CD4-positive, alpha-beta T cell (primary cell): ENCODE measurements around the gene PDE8A. TPM values are rescaled to one million over a fixed set of nuclear protein-coding genes. Genes with fewer than 3 reads are reported as not detected.

Experiments
- ATAC-seq: fragments of 200-7000 bp; cut with Tn5 transposase; one replicate; pipeline ENCODE4 v1.10.0; 2022; ENCODE audit warnings: mild to moderate bottlenecking; ENCODE audit not compliant: poor library complexity
- CTCF ChIA-PET: fragments of 350-600 bp; sonication (Branson Sonifier 250); formaldehyde crosslinking; loops from one replicate; lab custom pipeline; 2021; ENCODE audit warnings: antibody characterized with exemption, inconsistent platforms; lab: Charles Lee
- POLR2A ChIA-PET: fragments of 350-600 bp; sonication (Branson Sonifier 250); formaldehyde crosslinking; loops from one replicate; lab custom pipeline; 2021; ENCODE audit warnings: antibody characterized with exemption, inconsistent platforms; lab: Charles Lee
- DNase-seq, 14 experiments: peaks; one replicate each; pipeline ENCODE4 v3.0.0-alpha.2; 2013 to 2020; ENCODE audit warnings: mixed read lengths in 2 of 14
- H3K27ac ChIP-seq, 2 donors: one replicate each; pipeline versions ENCODE4 v1.5.1 to v1.7.0; 2013; ENCODE audit warnings: low read length in 2 of 2, low read depth in 1 of 2, mild to moderate bottlenecking in 1 of 2
- H3K27me3 ChIP-seq, 2 experiments: 1 replicate in 1 of 2; 2 replicates in 1 of 2; pipeline versions ENCODE4 v1.6.1 to v1.7.0; 2013; ENCODE audit warnings: low read length in 2 of 2, control low read depth in 1 of 2, mild to moderate bottlenecking in 1 of 2, moderate library complexity in 1 of 2; ENCODE audit not compliant: insufficient read depth in 2 of 2, control insufficient read depth in 1 of 2
- H3K36me3 ChIP-seq: one replicate; pipeline ENCODE4 v1.6.1; 2013; ENCODE audit warnings: low read length, control low read depth; ENCODE audit not compliant: insufficient read depth
- H3K4me1 ChIP-seq: one replicate; pipeline ENCODE4 v1.6.1; 2013; ENCODE audit warnings: low read length, control low read depth; ENCODE audit not compliant: insufficient read depth
- H3K4me3 ChIP-seq: one replicate; pipeline ENCODE4 v1.5.1; 2013; ENCODE audit warnings: mild to moderate bottlenecking, low read length, moderate library complexity
- H3K9me3 ChIP-seq, 2 experiments: 1 replicate in 1 of 2; 2 replicates in 1 of 2; pipeline versions ENCODE4 v1.6.1 to v1.7.0; 2013; ENCODE audit warnings: low read length in 2 of 2, mild to moderate bottlenecking in 2 of 2, control low read depth in 1 of 2, moderate library complexity in 1 of 2; ENCODE audit not compliant: control insufficient read depth in 1 of 2, insufficient read depth in 1 of 2
- H3K27ac Mint-ChIP-seq: one replicate; pipeline ENCODE4 v1.8.0; 2020; ENCODE audit warnings: mixed read lengths
- H3K27me3 Mint-ChIP-seq: one replicate; pipeline ENCODE4 v1.8.0; 2021; ENCODE audit warnings: mixed read lengths
- H3K36me3 Mint-ChIP-seq: one replicate; pipeline ENCODE4 v1.8.0; 2021; ENCODE audit warnings: low read depth, mixed read lengths
- H3K4me1 Mint-ChIP-seq: one replicate; pipeline ENCODE4 v1.8.0; 2021; ENCODE audit warnings: low read depth, mixed read lengths
- H3K4me3 Mint-ChIP-seq: one replicate; pipeline ENCODE4 v1.8.0; 2020; ENCODE audit warnings: mild to moderate bottlenecking, mixed read lengths
- H3K9me3 Mint-ChIP-seq: one replicate; pipeline ENCODE4 v1.8.0; 2020; ENCODE audit warnings: mixed read lengths
- intact Hi-C, 2 experiments: fragments of 100-400 bp; cut with DNase I in 1 of 2; cut with micrococcal nuclease in 1 of 2; formaldehyde crosslinking; loops; one replicate each; pipeline versions ENCODE4 v1.15.1 to v1.9.0; 2023 to 2025; cut with DNase I, micrococcal nuclease
- total RNA-seq, 174 experiments: library from RNA in 2 of 174; stranded (reverse) in 2 of 174; gene quantifications; one replicate each; pipeline ENCODE4 v1.2.3 and lab custom pipeline; 2021 to 2026
- TF ChIP-seq, protein P1 (sequence below): fragments of 200-600 bp; IDR thresholded peaks from one replicate; pipeline ENCODE4 v1.8.0; 2022; ENCODE audit warnings: antibody characterized with exemption, mild to moderate bottlenecking

PDE8A gene
- total RNA-seq, 2 experiments from 2014 or later, result 29.8 to 34.3 TPM

DNA sequence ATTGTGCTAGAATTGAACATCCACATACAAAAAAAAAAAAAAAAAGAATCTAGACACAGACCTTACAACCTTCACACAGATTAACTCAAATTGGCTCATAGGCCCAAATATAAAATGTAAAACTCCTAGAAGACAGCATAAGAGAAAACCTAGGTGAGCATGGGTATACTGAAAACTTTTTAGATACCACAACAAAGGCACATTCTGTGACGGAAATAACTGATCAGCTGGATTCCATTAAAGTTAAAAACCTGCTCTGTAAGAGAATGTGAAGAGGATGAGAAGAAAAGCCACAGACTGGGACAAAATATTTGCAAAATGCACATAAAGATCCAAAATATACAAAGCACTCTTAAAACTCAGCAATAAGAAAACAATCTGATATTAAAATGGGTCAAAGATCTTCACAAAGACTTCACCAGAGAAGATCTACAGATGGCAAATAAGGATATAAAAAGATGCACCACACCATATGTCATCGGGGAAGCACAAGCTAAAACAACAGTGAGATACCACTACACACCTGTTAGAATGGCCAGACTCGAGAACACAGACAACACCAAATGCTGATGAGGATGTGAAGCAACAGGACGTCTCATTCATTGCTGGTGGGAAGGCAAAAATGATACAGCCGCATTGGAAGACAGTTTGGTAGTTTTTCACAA lies 167.9 kb downstream of the PDE8A start:
- no peaks in the 10 kb centered on the region for H3K36me3 Mint-ChIP-seq
- Histone ChIP-seq H3K27me3 (no peaks in the 10 kb centered on the region), H3K9me3 (peaks cover 0 to 3% of the 10 kb centered on the region in 2 experiments), H3K4me1 (no peaks in the 10 kb centered on the region), H3K36me3 (no peaks in the 10 kb centered on the region), H3K27ac (no peak overlapping the region), H3K4me3 (no peak overlapping the region)
- no peak overlapping the region for H3K4me3 Mint-ChIP-seq
- POLR2A ChIA-PET, result no interaction called here
- CTCF ChIA-PET, result interaction anchor here (1.2 kb wide), 1 partner anchor 372 kb away, joined by 3 read pairs; no protein-coding TSS in a partner anchor
- intact Hi-C loops, result no loop called here
- no peaks in the 10 kb centered on the region for H3K27me3 Mint-ChIP-seq
- H3K9me3 Mint-ChIP-seq, result peaks cover 2% of the 10 kb centered on the region
- TF ChIP-seq, protein P1, sequence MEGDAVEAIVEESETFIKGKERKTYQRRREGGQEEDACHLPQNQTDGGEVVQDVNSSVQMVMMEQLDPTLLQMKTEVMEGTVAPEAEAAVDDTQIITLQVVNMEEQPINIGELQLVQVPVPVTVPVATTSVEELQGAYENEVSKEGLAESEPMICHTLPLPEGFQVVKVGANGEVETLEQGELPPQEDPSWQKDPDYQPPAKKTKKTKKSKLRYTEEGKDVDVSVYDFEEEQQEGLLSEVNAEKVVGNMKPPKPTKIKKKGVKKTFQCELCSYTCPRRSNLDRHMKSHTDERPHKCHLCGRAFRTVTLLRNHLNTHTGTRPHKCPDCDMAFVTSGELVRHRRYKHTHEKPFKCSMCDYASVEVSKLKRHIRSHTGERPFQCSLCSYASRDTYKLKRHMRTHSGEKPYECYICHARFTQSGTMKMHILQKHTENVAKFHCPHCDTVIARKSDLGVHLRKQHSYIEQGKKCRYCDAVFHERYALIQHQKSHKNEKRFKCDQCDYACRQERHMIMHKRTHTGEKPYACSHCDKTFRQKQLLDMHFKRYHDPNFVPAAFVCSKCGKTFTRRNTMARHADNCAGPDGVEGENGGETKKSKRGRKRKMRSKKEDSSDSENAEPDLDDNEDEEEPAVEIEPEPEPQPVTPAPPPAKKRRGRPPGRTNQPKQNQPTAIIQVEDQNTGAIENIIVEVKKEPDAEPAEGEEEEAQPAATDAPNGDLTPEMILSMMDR, result no peak
- ATAC-seq, result peak; percentile 65
- H3K27ac Mint-ChIP-seq, result no peak overlapping the region
- peak in 2 of 14 experiments; percentile 1 to 17 for DNase-seq
- H3K4me1 Mint-ChIP-seq, result peaks cover 21% of the 10 kb centered on the region

DNA sequence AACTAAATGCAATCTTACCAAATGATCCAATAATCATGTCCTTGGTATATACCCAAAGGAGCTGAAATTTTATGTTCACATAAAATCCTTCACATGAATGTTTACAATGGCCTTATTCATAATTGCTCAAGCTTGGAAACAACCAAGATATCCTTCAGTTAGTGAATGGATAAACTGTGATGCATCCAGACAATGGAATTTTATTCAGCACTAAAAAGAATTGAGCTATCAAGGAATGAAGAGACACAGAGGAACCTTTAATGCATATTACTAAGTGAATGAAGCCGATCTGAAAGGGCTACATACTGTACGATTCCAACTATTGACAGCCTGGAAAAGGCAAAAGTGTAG lies 168.4 kb downstream of the PDE8A start:
- Histone ChIP-seq H3K36me3 (no peaks in the 10 kb centered on the region), H3K9me3 (peaks cover 0 to 3% of the 10 kb centered on the region in 2 experiments), H3K4me3 (no peak overlapping the region), H3K27me3 (no peaks in the 10 kb centered on the region), H3K4me1 (no peaks in the 10 kb centered on the region), H3K27ac (no peak overlapping the region)
- Mint-ChIP-seq H3K27ac (no peak overlapping the region), H3K4me1 (peaks cover 21% of the 10 kb centered on the region), H3K4me3 (no peak overlapping the region), H3K9me3 (peaks cover 2% of the 10 kb centered on the region), H3K27me3 (no peaks in the 10 kb centered on the region), H3K36me3 (no peaks in the 10 kb centered on the region)
- ATAC-seq (no peak), DNase-seq (no peak)
- intact Hi-C loops, result no loop called here
- POLR2A ChIA-PET, result no interaction called here
- CTCF ChIA-PET, result interaction anchor here (1.2 kb wide), 1 partner anchor 372 kb away, joined by 3 read pairs; no protein-coding TSS in a partner anchor
- TF ChIP-seq, protein P1, result no peak

- Mint-ChIP-seq H3K36me3 (no peaks in the 10 kb centered on the region), H3K4me1 (peaks cover 21% of the 10 kb centered on the region), H3K27ac (no peak overlapping the region), H3K4me3 (no peak overlapping the region), H3K27me3 (no peaks in the 10 kb centered on the region), H3K9me3 (peaks cover 2% of the 10 kb centered on the region)
- intact Hi-C loops, result no loop called here
- Histone ChIP-seq H3K9me3 (peaks cover 0 to 3% of the 10 kb centered on the region in 2 experiments), H3K27ac (no peak overlapping the region), H3K36me3 (no peaks in the 10 kb centered on the region), H3K4me1 (no peaks in the 10 kb centered on the region), H3K27me3 (no peaks in the 10 kb centered on the region), H3K4me3 (no peak overlapping the region)
- ATAC-seq (no peak), DNase-seq (no peak)
- POLR2A ChIA-PET, result interaction anchor here (0.6 kb wide), 1 partner anchor 108 kb away, joined by 3 read pairs; no protein-coding TSS in a partner anchor
- CTCF ChIA-PET, result no interaction called here
- TF ChIP-seq, protein P1, result no peak
These were observed 169.5 kb downstream of the PDE8A start for GRCh38 chr15:85151145-85151544.
